ENCODE results near the gene TMEM186.
"Not testable (repeated sequence)": the region's sequence is repeated elsewhere in the genome, so short reads cannot be mapped to it uniquely, and the experiment has no call there.

The TMEM186 gene

GRCh38 chr16:8797364-8798173 lies at the start of gene TMEM186, which contains the start of gene PMM2:
TMEM186 (minus strand) TSS chr16:8797639; CDS start chr16:8797614, 25 bp downstream.
PMM2 (plus strand) TSS chr16:8797839; CDS start chr16:8797883, 44 bp downstream.
- DNase-seq, result peak; percentile 67 to 93

DNA sequence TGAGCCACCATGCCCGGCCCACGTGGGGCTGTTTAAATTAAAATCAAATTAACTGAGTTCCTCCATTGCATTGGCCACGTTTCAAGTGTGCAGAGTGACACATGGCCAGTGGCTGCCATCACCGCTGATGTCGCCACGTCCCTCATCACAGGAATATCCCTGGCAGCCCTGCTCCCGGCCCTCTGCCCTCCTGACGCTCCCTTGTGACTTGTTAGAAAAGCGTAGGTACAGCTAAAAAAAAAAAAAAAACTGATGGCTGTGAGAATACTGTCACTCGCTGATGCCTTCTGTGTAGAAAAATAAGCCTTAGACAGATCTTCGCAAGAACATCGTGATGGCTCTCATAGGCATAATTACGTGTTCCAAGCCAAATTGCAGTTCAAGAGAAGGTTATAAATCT lies 49.7 kb upstream of the TMEM186 start:
- DNase-seq, result no peak

DNA sequence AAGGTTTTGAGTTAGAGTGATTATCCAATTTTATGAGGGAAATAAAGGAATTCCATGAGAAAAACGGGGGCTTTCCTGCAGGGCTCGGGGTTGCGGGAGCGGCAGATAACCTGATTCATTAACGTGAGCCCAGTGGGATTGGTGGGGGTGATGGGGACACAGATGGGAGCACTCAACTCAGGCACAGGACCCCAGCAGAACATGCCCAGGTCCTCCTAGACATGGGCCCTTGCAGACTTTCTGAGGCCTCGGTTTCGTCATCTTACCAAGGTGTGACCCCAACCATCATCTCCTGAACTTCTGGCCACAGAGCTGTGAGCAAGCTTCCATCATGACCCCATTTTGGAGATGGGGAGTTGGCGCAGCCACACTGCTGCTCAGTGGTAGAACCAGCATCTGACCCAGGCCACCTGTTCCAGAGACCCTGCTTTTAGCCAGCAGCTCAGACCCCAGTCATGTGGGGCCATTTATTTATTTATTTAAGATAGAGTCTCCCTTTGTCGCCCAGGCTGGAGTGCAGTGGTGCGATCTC lies 49.0 kb upstream of the TMEM186 start:
- no peak for DNase-seq

GRCh38 chr16:8845699-8846298 lies 48.4 kb upstream of the TMEM186 start:
- DNase-seq, result no peak

GRCh38 chr16:8843296-8843695 lies 45.9 kb upstream of the TMEM186 start:
- not testable (repeated sequence) for DNase-seq

GRCh38 chr16:8842016-8842415 lies 44.6 kb upstream of the TMEM186 start:
- not testable (repeated sequence) for DNase-seq

DNA sequence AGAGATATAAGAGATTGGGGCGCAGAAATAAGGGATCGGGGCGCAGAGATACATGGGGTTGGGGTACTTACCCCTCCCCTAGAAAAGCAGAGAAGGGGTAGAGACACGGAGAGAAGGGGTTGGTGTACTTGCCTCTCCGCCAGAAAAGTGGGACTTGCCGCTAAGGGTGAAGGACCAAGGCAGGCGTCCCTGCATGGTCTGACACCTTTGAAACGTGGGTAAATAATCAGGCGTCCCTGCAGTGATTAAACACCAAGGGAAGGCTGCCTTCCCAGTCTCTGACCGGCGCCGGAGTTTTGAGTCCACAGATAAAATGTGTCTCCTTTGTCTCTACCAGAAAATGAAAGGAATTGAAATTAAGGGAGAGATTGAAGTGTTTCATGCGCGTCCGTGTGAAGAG lies 40.2 kb upstream of the TMEM186 start:
- DNase-seq, result not testable (repeated sequence)

DNA sequence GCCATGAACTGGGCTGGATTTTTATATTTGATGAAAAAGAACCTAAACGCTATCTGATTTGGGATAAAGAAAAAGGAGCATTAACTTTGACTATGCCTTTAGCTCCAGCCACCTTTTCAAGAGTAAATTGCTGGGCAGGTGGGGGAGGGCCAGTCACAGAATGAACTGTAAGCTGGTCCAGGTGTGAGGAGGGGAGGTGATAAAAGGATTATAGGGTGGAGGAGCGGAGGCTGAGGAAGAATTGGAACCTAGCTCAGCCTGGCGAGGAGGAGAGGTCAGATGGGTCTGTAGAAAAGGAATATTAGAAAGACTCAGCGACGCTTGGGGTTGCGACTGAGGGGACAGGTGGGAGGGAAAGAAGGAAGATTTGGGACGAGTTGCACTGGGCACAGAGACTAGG lies 39.4 kb upstream of the TMEM186 start:
- not testable (repeated sequence) for DNase-seq

DNA sequence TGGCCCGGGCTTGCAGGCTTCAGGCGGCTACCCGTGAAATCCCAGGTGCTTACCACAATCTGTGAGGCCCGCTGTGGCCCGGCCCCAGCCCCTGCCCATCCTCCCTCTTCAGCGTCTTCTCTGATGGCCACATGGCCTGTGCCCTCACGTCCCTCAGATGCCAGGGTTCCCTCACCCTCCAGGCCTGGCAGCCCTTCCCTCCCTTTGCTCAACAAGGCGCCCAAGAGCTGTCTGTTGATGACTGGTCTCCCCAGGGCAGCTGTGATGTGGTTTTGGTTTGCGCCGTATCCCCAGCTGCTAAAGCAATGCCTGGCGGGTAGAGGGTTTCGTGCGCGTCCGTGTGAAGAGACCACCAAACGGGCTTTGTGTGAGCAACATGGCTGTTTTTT lies 35.3 kb upstream of the TMEM186 start:
- no peak for DNase-seq

- no peak for DNase-seq
Measured at GRCh38 chr16:8831871-8832716, 34.7 kb upstream of the TMEM186 start.

- no peak for DNase-seq
Measured at GRCh38 chr16:8831450-8831849, 34.0 kb upstream of the TMEM186 start.

GRCh38 chr16:8828541-8829165 lies 31.2 kb upstream of the TMEM186 start:
- DNase-seq, result no peak

GRCh38 chr16:8826278-8826879 lies 28.9 kb upstream of the TMEM186 start:
- no peak for DNase-seq

DNA sequence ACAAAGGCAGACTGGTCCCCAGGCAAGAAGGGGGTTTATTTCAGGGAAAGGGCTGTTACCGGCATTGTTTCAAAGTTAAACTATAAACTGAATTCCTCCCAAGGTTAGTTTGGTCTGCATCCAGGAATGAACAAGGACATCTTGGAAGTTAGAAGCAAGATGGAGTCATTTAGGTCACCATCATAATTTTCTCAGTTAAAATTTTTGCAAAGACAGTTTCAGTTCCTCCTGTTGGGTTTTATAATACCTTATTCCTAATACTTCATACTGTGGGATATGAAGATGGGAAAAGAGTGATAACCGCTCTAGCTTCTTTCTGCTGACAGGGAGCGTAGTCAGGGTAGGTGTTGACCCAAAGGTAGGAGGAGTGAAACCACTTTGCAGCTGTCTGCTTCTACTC lies 25.0 kb upstream of the TMEM186 start:
- DNase-seq, result no peak

DNA sequence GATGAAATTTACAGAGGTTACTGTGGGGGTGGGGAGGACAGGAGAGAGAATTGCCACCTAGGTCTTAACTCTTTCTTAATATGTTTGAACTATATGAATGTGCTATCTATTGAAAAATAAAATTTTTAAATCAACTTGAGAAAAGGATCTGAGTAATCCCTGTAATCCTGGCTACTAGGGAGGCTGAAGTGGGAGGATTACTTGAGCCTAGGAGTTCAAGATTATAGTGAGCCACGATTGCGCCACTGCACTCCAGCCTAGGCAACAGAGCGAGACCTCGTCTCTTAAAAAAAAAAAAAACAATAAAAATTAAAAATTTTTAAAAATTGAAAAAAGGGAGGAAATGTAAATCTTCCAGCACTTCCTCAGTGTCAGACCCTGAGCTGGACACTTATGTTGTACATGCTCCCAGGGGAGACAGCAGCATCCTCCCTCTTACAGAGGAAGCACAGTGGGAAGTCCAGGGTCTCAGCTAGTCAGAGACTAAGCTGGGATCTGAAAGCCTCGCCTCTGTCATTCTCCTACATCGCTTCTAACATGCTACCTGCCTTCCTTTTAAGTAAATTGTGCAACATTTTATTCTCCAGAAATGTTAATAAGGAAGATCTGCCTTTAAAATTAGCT lies 22.1 kb upstream of the TMEM186 start:
- no peak for DNase-seq

- DNase-seq, result no peak
Measured at GRCh38 chr16:8818504-8819270, 21.2 kb upstream of the TMEM186 start.

DNA sequence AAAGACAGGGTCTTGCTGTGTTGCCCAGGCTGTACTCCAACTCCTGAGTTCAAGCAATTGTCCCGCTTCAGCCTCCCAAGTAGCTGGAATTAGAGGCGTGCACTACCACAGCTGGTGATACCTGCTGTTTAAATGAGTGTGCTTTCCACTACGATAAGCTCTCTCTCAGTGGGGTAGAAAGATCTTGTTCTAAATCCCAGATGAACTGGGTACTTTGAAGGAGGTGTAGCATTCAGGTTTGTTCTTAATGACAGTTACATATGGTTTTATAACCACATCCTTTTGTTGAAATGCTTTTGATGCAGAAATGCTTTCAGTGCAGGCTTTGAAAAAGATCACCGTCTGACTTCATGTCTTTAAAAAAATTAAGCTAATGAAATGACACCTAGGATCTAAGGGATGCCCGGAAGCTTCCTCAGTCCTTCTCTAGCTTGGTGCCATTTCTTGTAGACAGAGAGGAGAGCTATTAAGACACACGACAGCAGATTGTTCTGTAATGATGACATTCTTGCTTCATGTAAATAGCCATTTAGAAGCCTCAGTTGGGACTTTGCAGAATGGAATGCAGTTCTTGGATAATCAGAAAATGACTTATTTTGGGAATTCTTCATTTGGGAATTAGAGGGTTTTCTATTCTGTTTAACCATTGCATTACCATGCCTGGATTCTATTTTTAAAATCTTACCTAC lies 19.7 kb upstream of the TMEM186 start:
- DNase-seq, result no peak

- DNase-seq, result no peak
Measured at GRCh38 chr16:8814095-8814806, 16.8 kb upstream of the TMEM186 start.

DNA sequence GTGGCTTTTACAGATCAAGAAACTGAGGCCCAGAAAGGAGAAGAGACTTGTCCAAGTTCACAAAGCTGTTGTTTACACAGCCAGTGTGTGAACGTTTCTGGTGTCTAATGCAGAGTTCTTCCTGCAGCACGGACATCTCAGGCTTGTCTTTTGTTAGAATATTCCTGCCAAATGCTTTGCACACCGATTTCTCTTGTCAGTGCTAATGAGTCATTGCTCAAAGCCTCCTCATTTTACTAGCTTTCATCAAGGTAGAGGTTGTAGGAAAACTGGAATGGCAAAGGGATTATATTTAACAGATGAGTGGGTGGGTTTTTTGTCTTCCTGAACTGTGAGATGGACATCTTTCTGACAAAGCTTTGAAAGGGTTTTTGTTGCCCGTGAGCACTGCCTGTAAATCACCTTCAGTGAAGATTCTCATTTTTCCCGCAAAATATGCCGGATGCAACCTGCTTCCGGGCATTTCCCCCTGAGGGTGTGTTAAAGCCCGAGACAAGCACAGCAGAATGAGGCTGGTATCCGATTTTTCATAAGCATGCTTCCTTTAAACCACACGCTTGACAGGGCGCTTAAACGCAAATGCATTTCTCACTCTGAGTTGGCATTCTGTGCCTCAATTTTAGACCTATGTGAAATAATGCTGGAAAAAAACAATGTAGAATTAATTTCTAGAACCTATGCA lies 14.9 kb upstream of the TMEM186 start:
- no peak for DNase-seq

All from SW 1271 (cell line).